Inflammatory macrophage (primary cell): Measurements from ENCODE around the gene IMP4.
A peak's percentile ranks its signal among the peaks of the same experiment; 100 is the strongest.

ENCODE experiments used
- DNase-seq, 2 donors: peaks; one replicate each; pipeline ENCODE4 v3.0.0-alpha.2; 2020 to 2022

Gene IMP4

DNA sequence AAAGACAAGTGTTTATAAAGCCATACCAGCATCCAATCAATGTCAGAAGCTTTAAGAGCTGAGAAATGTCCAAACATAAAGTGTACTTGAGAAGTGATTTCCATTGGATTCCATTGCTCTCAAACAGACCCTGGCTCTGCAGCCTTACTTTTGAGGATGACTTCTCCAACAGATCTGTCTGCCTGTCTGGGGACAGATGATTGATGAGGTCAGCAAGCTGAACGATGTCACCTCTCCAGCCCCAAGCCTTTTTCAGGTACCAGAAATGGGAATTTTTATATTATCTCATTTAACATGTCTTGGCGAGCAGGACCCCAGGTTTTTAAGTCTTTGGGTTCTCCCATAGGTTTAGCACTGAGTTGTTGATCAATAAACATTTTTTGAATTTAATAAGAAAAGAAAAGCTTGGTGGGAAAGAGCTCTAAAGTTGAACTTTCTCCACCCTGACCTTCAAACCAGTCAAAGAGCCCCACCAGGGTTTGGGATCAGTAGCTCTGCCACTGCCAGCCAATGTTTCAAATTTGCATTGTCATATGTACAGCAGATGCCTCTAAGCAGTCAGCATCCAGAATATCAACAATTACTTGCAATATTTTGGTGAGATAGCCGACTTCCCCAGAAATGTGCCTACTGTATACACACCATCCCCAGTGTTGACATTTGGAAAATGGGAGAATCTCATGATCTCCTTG, 35.7 kb downstream of the IMP4 start:
- no peak for DNase-seq

DNA sequence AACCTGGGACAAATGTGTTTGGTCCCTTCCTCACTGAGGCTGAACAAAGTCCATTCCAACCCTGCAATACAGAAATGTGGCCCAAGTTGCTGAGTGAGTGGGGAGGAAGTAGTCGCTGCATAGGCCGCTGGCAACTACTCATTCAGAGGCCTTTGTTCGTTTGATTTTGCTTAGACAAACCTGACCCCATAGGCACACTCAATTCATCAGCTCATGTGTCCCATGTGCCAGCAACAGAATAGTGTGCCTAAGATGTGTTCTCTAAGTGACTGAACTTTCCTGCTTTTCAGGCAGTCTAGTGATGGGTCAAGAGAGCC, 36.2 kb downstream of the IMP4 start:
- no peak for DNase-seq

GRCh38 chr2:130380096-130380934, 37.6 kb downstream of the IMP4 start:
- DNase-seq = no peak

GRCh38 chr2:130381145-130381544, 38.4 kb downstream of the IMP4 start:
- DNase-seq = no peak

DNA sequence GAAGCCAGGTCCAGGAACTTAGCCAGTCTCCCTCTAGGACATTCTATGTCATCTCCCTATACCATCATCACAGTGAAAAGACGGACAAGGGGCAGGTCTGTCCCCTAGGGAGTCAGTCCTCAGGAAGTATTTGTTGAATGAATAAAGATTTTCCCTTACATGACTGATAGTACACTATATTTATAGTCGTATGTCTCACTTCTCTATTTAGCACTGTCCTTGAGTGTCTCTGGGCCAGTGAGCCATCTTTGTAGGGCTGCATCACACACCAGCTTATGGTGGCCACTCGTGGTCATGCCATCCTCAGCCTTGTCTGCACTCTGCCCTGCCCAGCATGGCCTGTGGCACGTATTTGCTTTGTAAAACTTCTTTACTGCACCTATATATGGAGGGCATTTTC, 38.9 kb downstream of the IMP4 start:
- no peak for DNase-seq

GRCh38 chr2:130382313-130382917, 39.7 kb downstream of the IMP4 start:
- no peak for DNase-seq

- DNase-seq = peak; percentile 50 to 57
Measured at GRCh38 chr2:130385709-130386108, 43.0 kb downstream of the IMP4 start.

- no peak for DNase-seq
Measured at GRCh38 chr2:130387071-130387400, 44.3 kb downstream of the IMP4 start.

DNA sequence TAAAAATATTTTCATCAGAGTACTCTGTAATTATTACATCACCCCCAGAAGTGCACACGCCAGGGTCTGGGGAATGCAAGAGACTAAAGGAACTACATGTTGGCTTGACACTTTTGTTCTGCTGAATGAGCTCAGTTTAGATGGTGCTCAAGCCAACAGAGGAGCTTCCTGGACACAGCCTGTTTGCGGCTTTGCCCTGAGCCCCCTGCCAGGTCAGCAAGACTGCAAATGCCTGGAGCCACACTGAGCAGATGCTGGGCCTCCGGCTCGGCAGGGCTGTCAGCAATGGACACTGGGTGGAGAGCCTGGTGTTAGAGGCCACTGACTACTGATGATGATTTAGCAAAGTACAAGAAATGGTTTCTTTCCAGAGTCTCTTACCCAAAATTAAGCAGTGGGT, 45.1 kb downstream of the IMP4 start:
- no peak for DNase-seq

DNA sequence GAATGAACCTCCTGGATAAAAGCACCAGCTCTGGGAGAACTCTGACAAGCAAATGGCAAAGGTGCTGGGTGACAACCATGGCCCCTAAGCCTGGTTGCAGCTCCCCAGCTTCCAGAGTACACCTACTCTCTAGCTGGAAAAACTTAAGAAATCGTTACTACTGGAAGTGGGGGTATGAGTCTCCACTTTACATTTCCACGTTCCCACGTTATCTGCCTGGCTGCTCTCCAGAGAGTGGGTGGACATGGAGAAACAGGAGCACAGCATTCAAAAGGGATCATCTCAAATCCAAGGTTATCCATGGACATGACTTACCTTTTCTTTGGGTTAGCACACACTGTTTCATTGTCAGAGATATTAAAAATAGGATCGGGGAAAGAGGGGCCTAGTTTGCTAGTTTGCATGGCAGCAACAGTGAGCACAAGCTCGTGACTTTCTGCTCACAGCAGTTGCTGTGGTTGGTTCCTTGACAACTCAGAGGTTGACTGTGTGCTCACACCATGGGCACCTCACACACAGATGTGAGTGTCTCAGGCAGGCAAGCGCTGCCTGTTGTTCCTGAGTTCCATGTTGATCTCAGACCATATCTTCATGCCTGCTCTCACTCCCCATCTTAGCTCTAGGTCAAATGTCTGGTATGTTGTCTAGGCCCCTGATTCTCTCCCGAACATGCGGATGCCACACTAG, 45.7 kb downstream of the IMP4 start:
- DNase-seq = no peak

- peak; percentile 57 to 72 for DNase-seq
Measured at GRCh38 chr2:130389358-130389757, 46.7 kb downstream of the IMP4 start.

GRCh38 chr2:130389783-130390182, 47.1 kb downstream of the IMP4 start:
- no peak for DNase-seq

DNA sequence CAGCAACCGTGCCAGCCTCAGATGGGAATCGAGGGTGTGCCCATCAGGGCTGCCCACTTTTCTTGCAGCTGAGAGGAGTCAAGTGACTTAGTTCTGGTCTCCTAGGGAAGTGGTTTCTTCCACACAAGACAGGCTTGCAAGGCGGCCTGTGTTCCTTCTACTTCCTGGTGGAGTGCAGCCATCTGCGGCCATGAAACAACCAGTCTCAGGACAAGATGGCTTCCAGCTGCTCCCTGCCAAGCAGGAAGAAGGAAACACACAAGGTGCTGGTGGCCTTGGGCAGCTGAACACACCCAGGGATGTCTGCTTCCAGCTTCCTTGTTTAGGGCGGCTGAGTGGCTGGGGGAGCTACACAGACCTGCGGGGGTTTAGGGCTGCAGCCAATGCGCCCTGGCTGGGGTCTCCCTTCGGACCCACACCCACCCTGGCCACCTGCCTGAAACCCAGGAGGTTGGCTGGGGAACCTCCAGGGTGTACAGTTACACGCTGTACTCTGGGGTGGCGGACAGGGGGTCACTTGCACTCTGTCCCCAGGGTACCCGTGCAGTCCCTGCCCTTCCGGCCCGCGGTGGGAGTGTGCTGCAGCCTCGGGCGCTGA, 47.9 kb downstream of the IMP4 start:
- DNase-seq = peak; percentile 77 to 89

- peak; percentile 82 to 86 for DNase-seq
Measured at GRCh38 chr2:130391058-130391871, 48.6 kb downstream of the IMP4 start.

DNA sequence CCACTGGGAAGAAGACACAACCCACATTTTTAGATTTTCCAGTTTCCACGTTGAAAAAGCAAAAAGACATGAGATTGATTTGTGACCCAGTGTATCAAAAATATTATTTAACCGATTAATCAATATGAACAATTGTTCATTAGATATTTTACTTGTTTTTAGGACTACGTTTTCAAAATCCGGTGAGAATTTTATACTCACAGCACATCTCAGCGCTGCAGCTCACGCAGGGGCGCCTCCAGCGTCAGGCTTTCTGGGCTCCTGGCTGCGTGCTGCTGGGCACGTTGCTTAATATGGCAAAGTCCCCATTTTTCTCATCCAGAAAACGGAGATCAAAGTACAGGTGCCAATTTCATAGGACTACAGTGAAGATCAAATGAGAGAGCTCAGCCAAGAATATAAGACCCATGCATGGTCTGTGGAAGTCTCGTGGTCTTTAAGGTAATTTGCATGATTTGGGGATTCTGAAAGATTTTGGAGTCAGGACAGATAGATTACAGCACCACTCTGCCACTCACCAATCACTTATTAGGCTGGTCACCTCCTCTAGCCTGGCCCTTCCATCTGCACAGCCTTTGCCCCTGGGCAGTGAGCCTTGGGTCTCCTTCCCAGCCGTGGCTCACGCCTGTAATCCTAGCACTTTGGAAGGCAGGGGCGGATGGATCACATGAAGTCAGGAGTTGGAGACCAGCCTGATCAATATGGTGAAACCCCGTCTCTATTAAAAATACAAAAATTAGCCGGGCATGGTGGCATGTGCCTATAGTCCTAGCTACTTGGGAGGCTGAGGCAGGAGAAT, 49.4 kb downstream of the IMP4 start:
- DNase-seq = no peak

- no peak for DNase-seq
Measured at GRCh38 chr2:130393318-130393910, 50.7 kb downstream of the IMP4 start.
